HepG2 (cell line): ENCODE results near the gene SUN1. TPM values are rescaled to one million over a fixed set of nuclear protein-coding genes. Genes with fewer than 3 reads are reported as not detected.

Source experiments
- ATF6 ChIP-seq: sonication (generic); formaldehyde crosslinking; conservative IDR thresholded peaks from 2 replicates; pipeline ENCODE4 v1.4.0; 2020; ENCODE audit warnings: missing genetic modification reagents
- EED ChIP-seq: sonication (generic); formaldehyde crosslinking; IDR thresholded peaks from 2 replicates; pipeline ENCODE4 v1.5.0; 2020; ENCODE audit warnings: mild to moderate bottlenecking, missing genetic modification reagents
- FLYWCH1 ChIP-seq: sonication (generic); formaldehyde crosslinking; IDR thresholded peaks from 2 replicates; pipeline ENCODE4 v1.8.1; 2023; ENCODE audit warnings: mild to moderate bottlenecking, missing genetic modification reagents
- JUN ChIP-seq: sonication (generic); formaldehyde crosslinking; IDR thresholded peaks from 2 replicates; pipeline ENCODE4 v1.4.0; 2020; ENCODE audit warnings: mild to moderate bottlenecking, missing genetic modification reagents
- MBD4 ChIP-seq: IDR thresholded peaks from 2 replicates; pipeline ENCODE4 v1.6.1; 2012; ENCODE audit warnings: low read length, inconsistent platforms, borderline replicate concordance
- NAIF1 ChIP-seq: sonication (generic); formaldehyde crosslinking; IDR thresholded peaks from 2 replicates; pipeline ENCODE4 v1.5.0; 2020; ENCODE audit warnings: mild to moderate bottlenecking, missing genetic modification reagents, borderline replicate concordance
- RFXAP ChIP-seq: sonication (generic); formaldehyde crosslinking; IDR thresholded peaks from 2 replicates; pipeline ENCODE4 v1.4.0; 2020; ENCODE audit warnings: missing genetic modification reagents, borderline replicate concordance
- SP1 ChIP-seq, 2 experiments: fragments of 450-650 bp in 1 of 2; sonication (generic) in 1 of 2; formaldehyde crosslinking in 1 of 2; IDR thresholded peaks; 2 replicates each; pipeline versions ENCODE4 v1.4.0 to v1.6.1; 2016 to 2020; ENCODE audit warnings: missing genetic modification reagents in 1 of 2
- SYNCRIP ChIP-seq: fragments of 200-400 bp; formaldehyde crosslinking; IDR thresholded peaks from 2 replicates; pipeline ENCODE4 v1.6.1; 2018; ENCODE audit warnings: mild to moderate bottlenecking, low read depth, low read length; ENCODE audit not compliant: insufficient read depth
- ZFP91 ChIP-seq: sonication (generic); formaldehyde crosslinking; IDR thresholded peaks from 2 replicates; pipeline ENCODE4 v1.9.0; 2022; ENCODE audit warnings: missing genetic modification reagents, mild to moderate bottlenecking, borderline replicate concordance
- ZNF17 ChIP-seq: sonication (generic); formaldehyde crosslinking; IDR thresholded peaks from 2 replicates; pipeline ENCODE4 v1.5.0; 2020; ENCODE audit warnings: mild to moderate bottlenecking, missing genetic modification reagents
- ZNF251 ChIP-seq: sonication (generic); formaldehyde crosslinking; IDR thresholded peaks from 2 replicates; pipeline ENCODE4 v1.9.0; 2021; ENCODE audit warnings: mild to moderate bottlenecking, missing genetic modification reagents
- ZNF670 ChIP-seq: sonication (generic); formaldehyde crosslinking; IDR thresholded peaks from 2 replicates; pipeline ENCODE4 v1.8.0; 2022; ENCODE audit warnings: mild to moderate bottlenecking, missing genetic modification reagents, borderline replicate concordance
- polyA plus RNA-seq, 8 experiments: library from polyadenylated mRNA; depleted of rRNA in 3 of 8; stranded (reverse) in 7 of 8; unstranded in 1 of 8; fragments of >200 nt; fragmentation: Illumina TruSeq in 4 of 8; extraction: Trizol in 4 of 8; gene quantifications; 2 replicates each; pipeline versions ENCODE4 v1.2.1 to v1.2.3, GENCODE V29; 2011 to 2016; ENCODE audit warnings: low read depth in 4 of 8, missing spikeins in 1 of 8, mixed read lengths in 1 of 8; ENCODE audit not compliant: insufficient read depth in 1 of 8
- total RNA-seq, 5 experiments: library from RNA; depleted of rRNA; stranded (reverse); fragments of >200 nt; fragmentation: Illumina TruSeq; extraction: Trizol; gene quantifications; 2 replicates each; pipeline ENCODE4 v1.2.3, GENCODE V29; 2016; ENCODE audit warnings: low read depth in 1 of 5
- TF ChIP-seq, protein P1 (sequence below): sonication (generic); formaldehyde crosslinking; IDR thresholded peaks from 2 replicates; pipeline ENCODE4 v1.4.0; 2020; ENCODE audit warnings: missing genetic modification reagents, mild to moderate bottlenecking, borderline replicate concordance
- TF ChIP-seq, protein P2 (sequence below): sonication (generic); formaldehyde crosslinking; conservative IDR thresholded peaks from 2 replicates; pipeline ENCODE4 v1.8.0; 2022; ENCODE audit warnings: low read depth, missing genetic modification reagents
- TF ChIP-seq, protein P3 (sequence below): sonication (generic); formaldehyde crosslinking; IDR thresholded peaks from 2 replicates; pipeline ENCODE4 v1.4.0; 2020; ENCODE audit warnings: missing genetic modification reagents

SUN1 gene
- total and polyA plus RNA-seq, 2 of the 13 experiments (the other 11 are each of a cell fraction or from before 2014, with no cell fraction given) = 47.0 to 126 TPM

- peak; percentile 33; the same call in 1 of the 2 replicates for TF ChIP-seq ZFP91 (CRISPR knock-in tag)
- TF ChIP-seq RFXAP (CRISPR knock-in tag) = no peak
- no peak for TF ChIP-seq ZNF670 (CRISPR knock-in tag)
- TF ChIP-seq, protein P1, sequence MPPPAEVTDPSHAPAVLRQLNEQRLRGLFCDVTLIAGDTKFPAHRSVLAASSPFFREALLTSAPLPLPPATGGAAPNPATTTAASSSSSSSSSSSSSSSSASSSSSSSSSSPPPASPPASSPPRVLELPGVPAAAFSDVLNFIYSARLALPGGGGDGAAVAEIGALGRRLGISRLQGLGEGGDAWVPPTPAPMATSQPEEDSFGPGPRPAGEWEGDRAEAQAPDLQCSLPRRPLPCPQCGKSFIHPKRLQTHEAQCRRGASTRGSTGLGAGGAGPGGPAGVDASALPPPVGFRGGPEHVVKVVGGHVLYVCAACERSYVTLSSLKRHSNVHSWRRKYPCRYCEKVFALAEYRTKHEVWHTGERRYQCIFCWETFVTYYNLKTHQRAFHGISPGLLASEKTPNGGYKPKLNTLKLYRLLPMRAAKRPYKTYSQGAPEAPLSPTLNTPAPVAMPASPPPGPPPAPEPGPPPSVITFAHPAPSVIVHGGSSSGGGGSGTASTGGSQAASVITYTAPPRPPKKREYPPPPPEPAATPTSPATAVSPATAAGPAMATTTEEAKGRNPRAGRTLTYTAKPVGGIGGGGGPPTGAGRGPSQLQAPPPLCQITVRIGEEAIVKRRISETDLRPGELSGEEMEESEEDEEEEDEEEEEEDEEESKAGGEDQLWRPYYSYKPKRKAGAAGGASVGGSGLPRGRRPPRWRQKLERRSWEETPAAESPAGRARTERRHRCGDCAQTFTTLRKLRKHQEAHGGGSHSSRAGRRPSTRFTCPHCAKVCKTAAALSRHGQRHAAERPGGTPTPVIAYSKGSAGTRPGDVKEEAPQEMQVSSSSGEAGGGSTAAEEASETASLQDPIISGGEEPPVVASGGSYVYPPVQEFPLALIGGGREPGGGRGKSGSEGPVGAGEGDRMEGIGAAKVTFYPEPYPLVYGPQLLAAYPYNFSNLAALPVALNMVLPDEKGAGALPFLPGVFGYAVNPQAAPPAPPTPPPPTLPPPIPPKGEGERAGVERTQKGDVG (CRISPR knock-in tag) = no peak
- TF ChIP-seq SP1 (IDR thresholded peaks at IDR 0.05) = no peak
- 0 out of 2 replicates have a peak, but pooled peaks have one; percentile 15 for TF ChIP-seq SP1 (CRISPR knock-in tag; IDR thresholded peaks at IDR 0.05)
- no peak for TF ChIP-seq EED (CRISPR knock-in tag)
- peak; percentile 99 for TF ChIP-seq ZNF17 (CRISPR knock-in tag)
- TF ChIP-seq FLYWCH1 (CRISPR knock-in tag) = no peak
- TF ChIP-seq JUN = no peak
- no peak for TF ChIP-seq NAIF1 (CRISPR knock-in tag)
- TF ChIP-seq, protein P2, sequence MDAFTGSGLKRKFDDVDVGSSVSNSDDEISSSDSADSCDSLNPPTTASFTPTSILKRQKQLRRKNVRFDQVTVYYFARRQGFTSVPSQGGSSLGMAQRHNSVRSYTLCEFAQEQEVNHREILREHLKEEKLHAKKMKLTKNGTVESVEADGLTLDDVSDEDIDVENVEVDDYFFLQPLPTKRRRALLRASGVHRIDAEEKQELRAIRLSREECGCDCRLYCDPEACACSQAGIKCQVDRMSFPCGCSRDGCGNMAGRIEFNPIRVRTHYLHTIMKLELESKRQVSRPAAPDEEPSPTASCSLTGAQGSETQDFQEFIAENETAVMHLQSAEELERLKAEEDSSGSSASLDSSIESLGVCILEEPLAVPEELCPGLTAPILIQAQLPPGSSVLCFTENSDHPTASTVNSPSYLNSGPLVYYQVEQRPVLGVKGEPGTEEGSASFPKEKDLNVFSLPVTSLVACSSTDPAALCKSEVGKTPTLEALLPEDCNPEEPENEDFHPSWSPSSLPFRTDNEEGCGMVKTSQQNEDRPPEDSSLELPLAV (CRISPR knock-in tag) = no peak
- TF ChIP-seq MBD4 = no peak
- no peak for TF ChIP-seq ATF6 (CRISPR knock-in tag)
- TF ChIP-seq SYNCRIP = no peak
- TF ChIP-seq ZNF251 (CRISPR knock-in tag) = no peak
- TF ChIP-seq, protein P3, sequence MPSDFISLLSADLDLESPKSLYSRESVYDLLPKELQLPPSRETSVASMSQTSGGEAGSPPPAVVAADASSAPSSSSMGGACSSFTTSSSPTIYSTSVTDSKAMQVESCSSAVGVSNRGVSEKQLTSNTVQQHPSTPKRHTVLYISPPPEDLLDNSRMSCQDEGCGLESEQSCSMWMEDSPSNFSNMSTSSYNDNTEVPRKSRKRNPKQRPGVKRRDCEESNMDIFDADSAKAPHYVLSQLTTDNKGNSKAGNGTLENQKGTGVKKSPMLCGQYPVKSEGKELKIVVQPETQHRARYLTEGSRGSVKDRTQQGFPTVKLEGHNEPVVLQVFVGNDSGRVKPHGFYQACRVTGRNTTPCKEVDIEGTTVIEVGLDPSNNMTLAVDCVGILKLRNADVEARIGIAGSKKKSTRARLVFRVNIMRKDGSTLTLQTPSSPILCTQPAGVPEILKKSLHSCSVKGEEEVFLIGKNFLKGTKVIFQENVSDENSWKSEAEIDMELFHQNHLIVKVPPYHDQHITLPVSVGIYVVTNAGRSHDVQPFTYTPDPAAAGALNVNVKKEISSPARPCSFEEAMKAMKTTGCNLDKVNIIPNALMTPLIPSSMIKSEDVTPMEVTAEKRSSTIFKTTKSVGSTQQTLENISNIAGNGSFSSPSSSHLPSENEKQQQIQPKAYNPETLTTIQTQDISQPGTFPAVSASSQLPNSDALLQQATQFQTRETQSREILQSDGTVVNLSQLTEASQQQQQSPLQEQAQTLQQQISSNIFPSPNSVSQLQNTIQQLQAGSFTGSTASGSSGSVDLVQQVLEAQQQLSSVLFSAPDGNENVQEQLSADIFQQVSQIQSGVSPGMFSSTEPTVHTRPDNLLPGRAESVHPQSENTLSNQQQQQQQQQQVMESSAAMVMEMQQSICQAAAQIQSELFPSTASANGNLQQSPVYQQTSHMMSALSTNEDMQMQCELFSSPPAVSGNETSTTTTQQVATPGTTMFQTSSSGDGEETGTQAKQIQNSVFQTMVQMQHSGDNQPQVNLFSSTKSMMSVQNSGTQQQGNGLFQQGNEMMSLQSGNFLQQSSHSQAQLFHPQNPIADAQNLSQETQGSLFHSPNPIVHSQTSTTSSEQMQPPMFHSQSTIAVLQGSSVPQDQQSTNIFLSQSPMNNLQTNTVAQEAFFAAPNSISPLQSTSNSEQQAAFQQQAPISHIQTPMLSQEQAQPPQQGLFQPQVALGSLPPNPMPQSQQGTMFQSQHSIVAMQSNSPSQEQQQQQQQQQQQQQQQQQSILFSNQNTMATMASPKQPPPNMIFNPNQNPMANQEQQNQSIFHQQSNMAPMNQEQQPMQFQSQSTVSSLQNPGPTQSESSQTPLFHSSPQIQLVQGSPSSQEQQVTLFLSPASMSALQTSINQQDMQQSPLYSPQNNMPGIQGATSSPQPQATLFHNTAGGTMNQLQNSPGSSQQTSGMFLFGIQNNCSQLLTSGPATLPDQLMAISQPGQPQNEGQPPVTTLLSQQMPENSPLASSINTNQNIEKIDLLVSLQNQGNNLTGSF (CRISPR knock-in tag) = no peak
Measured at GRCh38 chr7:836429-836828, 4.2 kb downstream of the SUN1 start (continued).
